ENCODE measurements around the gene LLCFC1. TPM values are rescaled to one million over a fixed set of nuclear protein-coding genes. Genes with fewer than 3 reads are reported as not detected.

Gene LLCFC1
- total RNA-seq, 1 experiment from 2014 or later, result not detected

GRCh38 chr7:142915315-142915714 lies 24.0 kb upstream of the LLCFC1 start:
- intact Hi-C loops (cut with micrococcal nuclease; ENCODE audit: unreplicated experiment), result no loop called here
- TF ChIP-seq, protein P1, sequence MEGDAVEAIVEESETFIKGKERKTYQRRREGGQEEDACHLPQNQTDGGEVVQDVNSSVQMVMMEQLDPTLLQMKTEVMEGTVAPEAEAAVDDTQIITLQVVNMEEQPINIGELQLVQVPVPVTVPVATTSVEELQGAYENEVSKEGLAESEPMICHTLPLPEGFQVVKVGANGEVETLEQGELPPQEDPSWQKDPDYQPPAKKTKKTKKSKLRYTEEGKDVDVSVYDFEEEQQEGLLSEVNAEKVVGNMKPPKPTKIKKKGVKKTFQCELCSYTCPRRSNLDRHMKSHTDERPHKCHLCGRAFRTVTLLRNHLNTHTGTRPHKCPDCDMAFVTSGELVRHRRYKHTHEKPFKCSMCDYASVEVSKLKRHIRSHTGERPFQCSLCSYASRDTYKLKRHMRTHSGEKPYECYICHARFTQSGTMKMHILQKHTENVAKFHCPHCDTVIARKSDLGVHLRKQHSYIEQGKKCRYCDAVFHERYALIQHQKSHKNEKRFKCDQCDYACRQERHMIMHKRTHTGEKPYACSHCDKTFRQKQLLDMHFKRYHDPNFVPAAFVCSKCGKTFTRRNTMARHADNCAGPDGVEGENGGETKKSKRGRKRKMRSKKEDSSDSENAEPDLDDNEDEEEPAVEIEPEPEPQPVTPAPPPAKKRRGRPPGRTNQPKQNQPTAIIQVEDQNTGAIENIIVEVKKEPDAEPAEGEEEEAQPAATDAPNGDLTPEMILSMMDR (IDR thresholded peaks at IDR 0.05), result no peak
- no peak for TF ChIP-seq TCF7L2 (IDR thresholded peaks at IDR 0.05; ENCODE audit: low read depth, low read length)
- TF ChIP-seq SIN3A (IDR thresholded peaks at IDR 0.05; ENCODE audit: borderline replicate concordance, insufficient read depth, low read depth, low read length), result no peak
- no peak for TF ChIP-seq POLR2AphosphoS5 (IDR thresholded peaks at IDR 0.05; ENCODE audit: low read depth, low read length)
- TF ChIP-seq, protein P2, sequence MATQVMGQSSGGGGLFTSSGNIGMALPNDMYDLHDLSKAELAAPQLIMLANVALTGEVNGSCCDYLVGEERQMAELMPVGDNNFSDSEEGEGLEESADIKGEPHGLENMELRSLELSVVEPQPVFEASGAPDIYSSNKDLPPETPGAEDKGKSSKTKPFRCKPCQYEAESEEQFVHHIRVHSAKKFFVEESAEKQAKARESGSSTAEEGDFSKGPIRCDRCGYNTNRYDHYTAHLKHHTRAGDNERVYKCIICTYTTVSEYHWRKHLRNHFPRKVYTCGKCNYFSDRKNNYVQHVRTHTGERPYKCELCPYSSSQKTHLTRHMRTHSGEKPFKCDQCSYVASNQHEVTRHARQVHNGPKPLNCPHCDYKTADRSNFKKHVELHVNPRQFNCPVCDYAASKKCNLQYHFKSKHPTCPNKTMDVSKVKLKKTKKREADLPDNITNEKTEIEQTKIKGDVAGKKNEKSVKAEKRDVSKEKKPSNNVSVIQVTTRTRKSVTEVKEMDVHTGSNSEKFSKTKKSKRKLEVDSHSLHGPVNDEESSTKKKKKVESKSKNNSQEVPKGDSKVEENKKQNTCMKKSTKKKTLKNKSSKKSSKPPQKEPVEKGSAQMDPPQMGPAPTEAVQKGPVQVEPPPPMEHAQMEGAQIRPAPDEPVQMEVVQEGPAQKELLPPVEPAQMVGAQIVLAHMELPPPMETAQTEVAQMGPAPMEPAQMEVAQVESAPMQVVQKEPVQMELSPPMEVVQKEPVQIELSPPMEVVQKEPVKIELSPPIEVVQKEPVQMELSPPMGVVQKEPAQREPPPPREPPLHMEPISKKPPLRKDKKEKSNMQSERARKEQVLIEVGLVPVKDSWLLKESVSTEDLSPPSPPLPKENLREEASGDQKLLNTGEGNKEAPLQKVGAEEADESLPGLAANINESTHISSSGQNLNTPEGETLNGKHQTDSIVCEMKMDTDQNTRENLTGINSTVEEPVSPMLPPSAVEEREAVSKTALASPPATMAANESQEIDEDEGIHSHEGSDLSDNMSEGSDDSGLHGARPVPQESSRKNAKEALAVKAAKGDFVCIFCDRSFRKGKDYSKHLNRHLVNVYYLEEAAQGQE (IDR thresholded peaks at IDR 0.05; ENCODE audit: insufficient read depth in 1 of 2, low read depth in 2 of 2, low read length in 1 of 2), result no peak
- no TSS peak for BruUV-seq (replicated peaks)
- POLR2A ChIA-PET, result no interaction called here
- in situ Hi-C loops (cut with HindIII; ENCODE audit: low pct_unique_long_range_greater_than_20kb, low sequenced_read_pairs), result no loop called here
- Histone ChIP-seq H3K4me1 (ENCODE audit: control insufficient read depth, insufficient read depth, low read length) (no peaks in the 10 kb centered on the region), H3K36me3 (ENCODE audit: control insufficient read depth, insufficient read depth, low read length) (no peaks in the 10 kb centered on the region), H3K27me3 (ENCODE audit: control insufficient read depth, insufficient read depth, low read length) (no peaks in the 10 kb centered on the region; the same call in 1 of the 2 replicates), H3K27ac (ENCODE audit: low read length) (no peak overlapping the region), H3K4me3 (ENCODE audit: low read depth in 2 of 2, low read length in 2 of 2) (no peak overlapping the region), H3K9me3 (ENCODE audit: control insufficient read depth, insufficient read depth, low read depth, low read length) (no peaks in the 10 kb centered on the region)
- ATAC-seq, result no peak
- no peak for DNase-seq (ENCODE audit: low read depth, low spot score)
- CTCF ChIA-PET, result no interaction called here

- intact Hi-C loops (cut with micrococcal nuclease; ENCODE audit: unreplicated experiment) (no loop called here), in situ Hi-C loops (cut with HindIII; ENCODE audit: low pct_unique_long_range_greater_than_20kb, low sequenced_read_pairs) (no loop called here)
Observed at GRCh38 chr7:142916508-142916907, 22.8 kb upstream of the LLCFC1 start.

More at GRCh38 chr7:142916508-142916907, 22.8 kb upstream of the LLCFC1 start:
- H3K4me3 ChIP-seq (ENCODE audit: low read depth in 2 of 2, low read length in 2 of 2), result no peak overlapping the region
- H3K9me3 ChIP-seq (ENCODE audit: control insufficient read depth, insufficient read depth, low read depth, low read length), result no peaks in the 10 kb centered on the region
- no peaks in the 10 kb centered on the region; the same call in 1 of the 2 replicates for H3K27me3 ChIP-seq (ENCODE audit: control insufficient read depth, insufficient read depth, low read length)
- TF ChIP-seq TCF7L2 (IDR thresholded peaks at IDR 0.05; ENCODE audit: low read depth, low read length), result no peak
- TF ChIP-seq, protein P1 (IDR thresholded peaks at IDR 0.05), result no peak
- TF ChIP-seq, protein P2 (IDR thresholded peaks at IDR 0.05; ENCODE audit: insufficient read depth in 1 of 2, low read depth in 2 of 2, low read length in 1 of 2), result no peak
- TF ChIP-seq SIN3A (IDR thresholded peaks at IDR 0.05; ENCODE audit: borderline replicate concordance, insufficient read depth, low read depth, low read length), result no peak
- TF ChIP-seq POLR2AphosphoS5 (IDR thresholded peaks at IDR 0.05; ENCODE audit: low read depth, low read length), result no peak
- ChIA-PET CTCF (no interaction called here), POLR2A (no interaction called here)
- DNase-seq (ENCODE audit: low read depth, low spot score), result no peak
- no peak for ATAC-seq
- H3K4me1 ChIP-seq (ENCODE audit: control insufficient read depth, insufficient read depth, low read length), result no peaks in the 10 kb centered on the region
- BruUV-seq (replicated peaks), result no TSS peak
- H3K27ac ChIP-seq (ENCODE audit: low read length), result no peak overlapping the region
- no peaks in the 10 kb centered on the region for H3K36me3 ChIP-seq (ENCODE audit: control insufficient read depth, insufficient read depth, low read length)

Data from Panc1 (cell line).